GM19240 (cell line): ENCODE measurements around the gene DDX28.

Source experiments
- DNase-seq: peaks from one replicate; pipeline ENCODE4 v3.0.0; 2011; ENCODE audit warnings: low spot score; ENCODE audit not compliant: insufficient read length

DDX28 gene, protein sequence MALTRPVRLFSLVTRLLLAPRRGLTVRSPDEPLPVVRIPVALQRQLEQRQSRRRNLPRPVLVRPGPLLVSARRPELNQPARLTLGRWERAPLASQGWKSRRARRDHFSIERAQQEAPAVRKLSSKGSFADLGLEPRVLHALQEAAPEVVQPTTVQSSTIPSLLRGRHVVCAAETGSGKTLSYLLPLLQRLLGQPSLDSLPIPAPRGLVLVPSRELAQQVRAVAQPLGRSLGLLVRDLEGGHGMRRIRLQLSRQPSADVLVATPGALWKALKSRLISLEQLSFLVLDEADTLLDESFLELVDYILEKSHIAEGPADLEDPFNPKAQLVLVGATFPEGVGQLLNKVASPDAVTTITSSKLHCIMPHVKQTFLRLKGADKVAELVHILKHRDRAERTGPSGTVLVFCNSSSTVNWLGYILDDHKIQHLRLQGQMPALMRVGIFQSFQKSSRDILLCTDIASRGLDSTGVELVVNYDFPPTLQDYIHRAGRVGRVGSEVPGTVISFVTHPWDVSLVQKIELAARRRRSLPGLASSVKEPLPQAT

GRCh38 chr16:68022728-68023537 lies at the start of gene DDX28, which contains the start of gene DUS2:
TSS of gene DDX28 (minus strand) at chr16:68023232. CDS start at chr16:68023202, 30 bp downstream.
TSS of gene DUS2 (plus strand) at chr16:68023284. CDS start at chr16:68038024, 14,740 bp downstream.
- peak; percentile 62 for DNase-seq

- DNase-seq = no peak
These were observed 49.1 kb upstream of the DDX28 start for GRCh38 chr16:68072038-68072695.

GRCh38 chr16:68071518-68071901 lies 48.5 kb upstream of the DDX28 start:
- no peak for DNase-seq

DNA sequence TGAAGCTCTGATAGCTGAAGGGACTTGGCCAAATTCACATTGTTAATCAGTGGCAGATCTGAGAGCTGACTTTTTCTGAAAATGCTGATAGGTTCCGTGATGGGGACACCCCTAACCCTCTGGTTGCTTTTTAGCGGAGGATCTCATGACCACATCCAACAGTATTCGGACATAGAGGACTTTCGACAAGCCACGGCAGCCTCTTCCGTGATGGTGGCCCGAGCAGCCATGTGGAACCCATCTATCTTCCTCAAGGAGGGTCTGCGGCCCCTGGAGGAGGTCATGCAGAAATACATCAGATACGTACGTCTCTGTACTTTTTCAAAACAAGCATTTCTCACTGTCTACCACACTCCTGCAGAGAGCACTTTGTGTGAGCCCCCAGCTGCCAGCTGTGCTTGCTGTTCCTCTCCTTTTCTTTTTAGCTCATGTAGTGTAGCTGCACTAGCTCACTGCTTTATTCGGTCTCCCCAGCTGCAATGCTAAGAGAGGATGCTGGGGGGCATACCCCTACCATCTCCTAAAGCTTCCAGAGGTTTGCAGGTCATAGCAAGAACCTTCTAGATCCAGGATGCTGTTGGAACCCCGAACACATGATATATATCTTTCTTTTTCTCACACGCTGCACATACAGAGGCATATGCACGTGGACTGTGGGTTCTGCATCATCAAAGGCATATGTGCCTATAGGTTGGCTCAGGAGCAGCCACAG lies 47.9 kb upstream of the DDX28 start:
- no peak for DNase-seq

DNA sequence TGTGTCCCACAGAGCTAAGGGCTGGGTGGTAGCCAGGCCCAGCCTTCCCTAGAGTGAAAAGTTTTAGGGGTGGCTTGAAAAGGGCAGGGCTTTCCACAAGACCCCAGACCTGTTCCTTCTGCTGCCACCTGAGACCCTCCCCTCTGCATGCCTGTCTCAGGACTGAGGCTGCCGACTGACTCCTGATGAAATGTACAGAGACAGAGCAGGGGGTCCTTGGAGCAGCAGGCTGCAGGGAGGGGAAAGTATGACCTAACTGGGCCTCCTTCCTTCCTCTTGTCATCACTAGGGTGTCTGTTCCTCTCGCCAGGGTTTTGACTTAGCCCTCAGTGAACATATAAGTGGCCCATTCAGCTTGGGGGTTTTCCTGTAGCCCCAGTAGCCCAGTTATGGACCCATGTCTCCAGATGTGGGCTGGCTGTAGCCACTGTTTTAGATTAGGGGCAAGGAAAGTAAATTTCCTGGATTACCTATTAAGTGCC lies 47.3 kb upstream of the DDX28 start:
- DNase-seq = no peak

DNA sequence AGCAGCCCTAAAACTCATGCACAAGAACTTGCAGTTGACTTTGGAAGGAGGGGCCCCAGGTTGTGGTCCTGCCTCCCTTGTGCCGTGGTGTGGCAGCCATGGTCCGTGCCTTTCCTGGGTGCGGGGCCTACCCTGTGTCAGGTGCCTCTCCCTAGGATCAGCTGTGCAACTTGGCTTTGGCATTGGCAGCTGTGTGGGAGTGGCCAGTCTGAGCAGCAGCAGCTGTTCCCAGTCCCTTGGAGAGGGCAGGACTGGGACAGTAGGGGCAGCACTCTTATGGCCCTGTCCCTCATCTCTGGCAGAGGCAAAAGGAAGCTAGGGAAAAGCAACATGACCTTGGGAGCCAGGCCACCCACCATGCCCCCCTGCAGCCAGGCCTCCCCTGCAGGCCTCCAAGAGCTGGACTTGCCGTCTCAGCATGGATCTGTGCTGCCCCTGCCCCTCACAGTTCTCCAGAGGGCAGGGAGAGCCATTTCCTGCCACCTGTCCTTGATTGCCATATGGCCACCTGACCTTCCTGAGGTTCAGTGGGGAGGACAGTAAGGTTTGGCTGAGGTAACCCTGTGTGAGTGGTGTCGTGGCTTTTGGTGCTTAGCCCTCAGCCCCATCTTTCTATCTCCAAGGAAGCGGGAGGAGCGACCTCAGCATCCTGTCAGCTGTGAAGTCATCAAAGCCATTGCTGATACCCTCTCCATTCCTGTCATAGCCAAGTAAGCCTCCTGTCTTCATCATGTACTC lies 46.6 kb upstream of the DDX28 start:
- no peak for DNase-seq

GRCh38 chr16:68068926-68069325 lies 45.9 kb upstream of the DDX28 start:
- no peak for DNase-seq

- no peak for DNase-seq
These were observed 43.7 kb upstream of the DDX28 start for GRCh38 chr16:68066763-68067162.

GRCh38 chr16:68065716-68066305 lies 42.8 kb upstream of the DDX28 start:
- DNase-seq = no peak

- DNase-seq = peak; percentile 75
These were observed 41.8 kb upstream of the DDX28 start for GRCh38 chr16:68064791-68065365.

- DNase-seq = no peak
These were observed 39.9 kb upstream of the DDX28 start for GRCh38 chr16:68062910-68063393.

GRCh38 chr16:68061396-68061795 lies 38.4 kb upstream of the DDX28 start:
- DNase-seq = no peak

DNA sequence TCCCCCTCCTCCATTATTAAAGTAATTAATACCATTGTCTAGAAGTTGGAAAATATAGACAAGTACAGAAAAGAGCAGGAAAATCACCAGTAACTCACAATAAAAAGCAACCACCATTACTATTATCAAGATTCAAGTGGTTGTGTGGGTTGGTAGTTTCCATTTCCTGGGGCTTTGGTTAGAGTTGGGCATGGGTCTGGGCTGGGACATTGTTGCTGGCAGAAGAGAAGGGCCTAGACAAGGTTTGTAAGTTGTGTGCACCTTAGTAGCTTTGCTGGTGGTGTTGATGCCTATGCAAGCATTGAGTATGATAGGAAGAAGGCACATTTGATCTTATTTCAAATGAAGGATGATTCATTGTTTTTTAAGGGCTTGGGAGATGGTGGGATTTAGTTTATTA lies 36.8 kb upstream of the DDX28 start:
- DNase-seq = no peak

DNA sequence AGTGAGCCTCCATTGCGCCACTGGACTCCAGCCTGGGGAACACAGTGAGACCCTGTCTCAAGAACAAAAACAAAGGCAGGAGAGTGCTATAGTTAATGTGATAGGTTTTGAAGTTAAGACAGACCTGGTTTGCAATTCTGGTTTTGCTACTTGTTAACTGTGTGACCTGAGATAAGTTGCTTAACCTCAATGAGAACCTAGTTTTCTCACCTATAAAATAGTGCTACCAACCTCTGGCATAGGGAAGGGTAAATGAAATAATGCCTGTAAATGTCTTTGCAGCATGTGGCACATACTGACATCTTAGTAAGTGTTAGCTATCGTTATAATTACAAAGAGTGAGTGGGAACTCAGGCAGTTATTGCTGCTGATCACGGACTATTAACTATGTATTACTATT lies 32.4 kb upstream of the DDX28 start:
- no peak for DNase-seq

- no peak for DNase-seq
These were observed 26.4 kb upstream of the DDX28 start for GRCh38 chr16:68049449-68049848.

DNA sequence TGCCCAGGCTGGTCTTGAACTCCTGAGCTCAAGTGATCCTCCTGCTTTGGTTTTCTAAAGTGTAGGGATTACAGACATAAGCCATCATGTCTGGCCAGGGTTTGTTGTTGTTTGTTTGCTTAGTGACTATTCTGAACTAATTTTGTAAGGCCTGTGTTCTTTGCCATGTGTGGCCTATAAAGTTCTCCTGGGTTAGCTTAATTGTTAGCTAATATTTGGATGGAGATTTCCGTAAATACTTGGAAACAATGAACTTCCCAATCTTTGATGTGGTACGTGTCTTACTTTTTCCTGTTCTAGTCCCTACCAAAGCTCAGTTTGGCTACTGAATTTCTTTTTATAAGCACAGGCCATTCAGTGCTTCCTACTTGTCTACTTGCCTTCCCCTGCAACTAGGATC lies 25.0 kb upstream of the DDX28 start:
- no peak for DNase-seq

- no peak for DNase-seq
These were observed 23.1 kb upstream of the DDX28 start for GRCh38 chr16:68046106-68046505.

DNA sequence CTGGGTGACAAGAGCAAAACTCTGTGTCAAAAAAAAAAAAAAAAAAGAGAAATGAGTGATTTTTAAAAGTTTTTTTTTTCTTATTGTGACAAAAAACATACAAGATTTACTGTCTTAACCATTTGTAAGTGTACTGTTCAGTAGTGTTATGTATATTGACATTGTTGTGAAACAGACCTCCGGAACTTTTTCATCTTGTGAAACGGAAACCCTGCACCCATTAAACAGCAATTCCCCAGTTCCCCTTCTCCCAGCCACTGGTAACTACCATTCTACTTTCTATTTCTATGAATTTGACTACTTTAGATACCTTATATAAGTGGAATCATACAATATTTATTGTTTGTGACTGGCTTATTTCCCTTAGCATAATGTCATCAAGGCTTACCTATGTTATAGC lies 18.8 kb upstream of the DDX28 start:
- no peak for DNase-seq
